GM19351 (cell line): ENCODE measurements around the gene KARS1.
A peak's percentile ranks its signal among the peaks of the same experiment; 100 is the strongest.

Experiments
- ATAC-seq: cut with Tn5 transposase; IDR thresholded peaks from one replicate; pipeline ENCODE4 v1.9.1; 2021; ENCODE audit warnings: mild to moderate bottlenecking, moderate library complexity; ENCODE audit not compliant: unreplicated experiment

The KARS1 gene

DNA sequence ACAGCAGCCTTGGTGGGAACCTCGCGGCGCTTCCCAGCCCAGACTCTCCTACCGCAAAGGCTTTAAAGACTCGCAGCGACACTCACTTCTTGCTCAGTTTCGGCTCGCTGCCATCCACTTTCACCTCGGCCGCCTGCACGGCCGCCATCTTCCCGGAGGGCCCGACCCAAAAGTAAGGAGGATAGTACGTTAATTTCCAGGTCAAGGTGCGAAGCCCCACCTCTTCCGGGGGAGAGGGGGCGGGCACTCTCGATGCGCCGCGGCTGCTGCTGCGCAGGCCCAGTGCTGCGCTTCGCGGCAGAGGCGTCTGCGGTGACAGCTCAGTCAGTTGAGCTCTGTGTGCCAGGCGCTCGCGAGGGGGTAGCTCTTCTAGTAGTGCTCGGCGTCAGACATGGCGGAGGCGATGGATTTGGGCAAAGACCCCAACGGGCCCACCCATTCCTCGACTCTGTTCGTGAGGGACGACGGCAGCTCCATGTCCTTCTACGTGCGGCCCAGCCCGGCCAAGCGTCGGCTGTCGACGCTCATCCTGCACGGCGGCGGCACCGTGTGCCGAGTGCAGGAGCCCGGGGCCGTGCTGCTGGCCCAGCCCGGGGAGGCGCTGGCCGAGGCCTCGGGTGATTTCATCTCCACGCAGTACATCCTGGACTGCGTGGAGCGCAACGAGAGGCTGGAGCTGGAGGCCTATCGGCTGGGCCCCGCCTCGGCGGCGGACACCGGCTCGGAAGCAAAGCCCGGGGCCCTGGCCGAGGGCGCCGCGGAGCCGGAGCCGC, at the start of gene KARS1, which contains the start of gene TERF2IP:
Gene KARS1 (minus strand): TSS at position 174 of the 773 bp plus-strand sequence. CDS start 26 bp downstream, at position 148.
Gene TERF2IP (plus strand): TSS at position 282 of the 773 bp plus-strand sequence. CDS start 110 bp downstream, at position 392.
- peak; percentile 80 for ATAC-seq

DNA sequence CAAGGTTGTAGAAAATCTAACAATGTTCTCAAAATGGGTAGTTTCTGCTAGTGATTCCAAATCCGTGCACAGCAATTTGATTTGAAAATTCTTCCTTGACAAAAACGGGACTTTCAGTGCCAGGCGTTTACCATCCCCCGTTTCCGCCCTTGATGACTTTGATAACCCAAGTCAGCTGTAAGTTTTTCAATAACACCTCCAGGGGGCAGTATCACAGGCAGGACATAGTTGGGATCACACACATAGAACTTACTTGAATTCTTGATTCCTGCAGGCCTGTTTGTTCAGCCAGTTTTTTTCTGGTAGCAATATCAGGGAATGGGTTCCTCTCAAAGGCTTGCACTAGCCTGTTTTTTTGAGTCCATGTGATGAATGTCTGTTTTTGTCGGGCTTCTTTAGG, 48.2 kb upstream of the KARS1 start:
- no peak for ATAC-seq

DNA sequence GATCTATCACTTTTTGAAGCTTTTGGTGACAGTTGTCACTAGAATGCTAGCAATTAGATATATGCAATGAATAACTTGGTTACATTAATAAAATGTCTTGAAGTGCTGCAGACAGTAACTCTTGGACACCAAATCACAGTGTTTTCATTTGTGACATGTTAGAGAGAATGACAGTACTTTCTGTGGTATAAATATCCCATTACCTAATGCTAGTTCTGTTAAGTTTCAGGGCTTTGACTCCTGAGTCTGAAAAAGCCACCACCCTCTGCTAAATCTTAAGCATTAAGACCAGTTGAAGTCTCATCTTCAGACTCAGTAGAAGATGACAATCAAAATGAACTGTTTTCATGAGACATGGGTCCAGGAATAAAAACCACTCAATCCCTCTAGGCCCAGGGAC, 39.9 kb upstream of the KARS1 start:
- ATAC-seq = peak; percentile 89

DNA sequence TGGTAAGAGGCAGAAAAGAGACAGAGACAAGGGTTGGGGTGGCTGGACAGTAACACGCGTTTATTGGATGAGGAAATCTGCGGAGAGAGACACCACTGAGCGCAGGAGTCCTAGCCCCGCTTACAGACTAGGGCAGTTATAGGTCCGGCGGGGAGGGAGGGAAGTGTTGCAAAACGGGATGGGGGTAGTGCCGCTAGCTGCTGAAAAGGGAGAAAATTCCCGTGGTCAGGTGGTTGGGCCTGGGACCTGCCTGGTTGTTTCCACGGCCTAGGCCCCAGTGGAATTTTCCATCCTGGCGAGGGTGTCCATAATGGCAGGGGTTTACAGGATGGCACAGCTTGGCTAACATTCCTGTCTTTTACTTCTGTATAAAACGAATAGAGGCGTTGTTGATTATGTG, 34.8 kb upstream of the KARS1 start:
- no peak for ATAC-seq

DNA sequence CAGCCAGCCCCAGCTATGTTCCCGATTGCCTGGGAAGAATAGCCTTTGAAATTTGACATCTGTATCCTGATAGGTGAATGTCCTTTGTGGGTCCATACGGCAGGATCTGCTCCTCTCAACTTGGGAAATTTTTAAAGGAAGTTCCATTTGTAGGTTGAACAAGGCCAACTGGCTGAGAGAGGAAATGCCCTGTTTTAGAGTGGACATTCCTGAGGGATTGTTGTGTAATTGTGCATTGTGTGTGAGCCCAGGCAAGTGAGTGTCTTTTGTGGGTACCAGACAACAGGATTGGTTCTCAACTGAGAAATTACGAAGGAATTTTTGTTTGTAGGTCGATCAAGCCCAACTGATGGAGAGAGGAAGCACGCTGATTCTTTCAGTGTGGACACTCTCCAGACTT, 31.9 kb upstream of the KARS1 start:
- ATAC-seq = no peak

DNA sequence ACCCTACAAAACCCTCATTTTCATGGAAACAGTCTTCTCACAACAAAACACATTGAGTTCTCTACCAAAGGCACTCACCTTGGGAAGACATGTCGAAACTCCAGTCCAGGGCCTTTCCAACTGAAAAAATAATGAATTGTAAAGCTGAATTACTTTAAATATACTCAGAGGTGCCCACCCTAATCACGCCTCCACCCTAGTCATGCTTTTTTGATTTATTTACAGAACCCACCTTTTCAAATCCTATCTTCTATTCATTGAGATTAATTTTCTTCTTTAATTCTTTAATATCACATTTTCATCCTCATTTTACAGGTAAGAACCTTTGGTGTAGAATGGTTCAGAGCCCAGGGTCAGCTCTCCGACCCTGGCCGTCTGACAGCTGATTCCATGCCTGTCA, 29.4 kb upstream of the KARS1 start, which contains the start of gene CPHXL2:
Gene CPHXL2 (minus strand): TSS at position 101 of the 400 bp plus-strand sequence. CDS start 10 bp downstream, at position 91.
- ATAC-seq = no peak

DNA sequence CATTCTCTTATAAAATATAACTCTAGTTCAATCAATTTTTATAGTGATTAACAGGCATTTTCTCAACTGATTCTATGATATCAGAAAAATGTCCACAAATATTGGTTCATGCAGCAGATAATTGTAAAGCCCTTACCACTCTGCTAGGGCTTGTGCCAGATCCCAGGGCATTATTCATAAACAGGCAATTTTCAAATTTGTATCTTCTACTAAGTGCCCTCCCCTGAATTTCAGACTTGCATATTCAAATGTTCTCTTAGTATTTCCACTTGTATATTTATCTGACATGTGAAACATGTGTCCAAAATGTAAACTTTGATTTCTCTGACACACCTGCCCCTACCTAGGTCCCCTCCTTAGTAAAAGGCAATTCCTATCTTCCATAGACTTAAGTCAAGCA, 20.0 kb upstream of the KARS1 start:
- ATAC-seq = no peak

DNA sequence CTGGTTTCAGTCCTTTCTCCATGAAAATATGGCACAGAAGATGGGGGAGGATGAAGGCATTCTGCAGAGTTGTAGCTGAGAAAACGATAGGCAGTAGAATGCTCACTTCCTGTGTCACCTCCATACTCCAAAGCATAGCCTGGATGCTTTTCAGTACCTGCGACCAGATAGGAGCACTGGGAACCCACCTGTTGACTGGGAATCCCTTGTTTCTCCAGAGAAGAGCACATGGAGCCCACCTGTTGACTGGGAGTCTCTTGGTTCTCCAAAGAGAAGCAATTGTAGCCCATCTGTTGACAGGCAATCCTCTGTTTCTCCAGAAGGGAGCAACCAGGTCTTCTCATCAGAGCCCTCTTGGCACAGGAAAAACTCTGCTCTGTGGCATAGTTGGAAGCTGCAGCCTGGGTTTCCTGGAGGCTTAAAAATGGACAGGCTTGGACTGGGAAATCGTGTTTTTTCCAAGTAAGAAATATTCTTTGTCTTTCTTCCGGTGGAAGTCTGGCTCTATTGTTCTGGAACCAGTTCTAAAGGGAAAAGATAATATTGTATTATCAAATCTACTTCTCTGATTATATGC, 13.3 kb upstream of the KARS1 start:
- ATAC-seq = no peak

DNA sequence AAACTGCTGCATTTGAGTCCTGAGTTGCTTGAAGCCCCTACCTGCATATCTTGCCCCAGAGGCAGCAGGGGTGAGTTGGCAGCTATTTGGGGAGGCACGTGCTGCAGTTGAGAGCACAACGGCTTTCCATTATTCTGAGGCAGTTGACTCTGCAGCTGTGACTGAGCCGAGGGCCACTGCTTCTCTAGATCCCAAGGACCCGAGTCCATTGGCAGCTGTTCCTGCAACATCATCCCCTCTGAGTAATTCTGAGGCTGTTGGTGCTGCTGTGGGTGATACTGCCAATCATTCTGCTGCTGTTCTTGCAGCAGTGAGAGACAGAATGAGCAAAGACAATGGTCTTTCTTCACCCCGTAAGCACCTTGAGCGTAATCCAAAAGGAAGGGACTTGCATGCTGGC, 12.9 kb upstream of the KARS1 start:
- ATAC-seq = no peak

DNA sequence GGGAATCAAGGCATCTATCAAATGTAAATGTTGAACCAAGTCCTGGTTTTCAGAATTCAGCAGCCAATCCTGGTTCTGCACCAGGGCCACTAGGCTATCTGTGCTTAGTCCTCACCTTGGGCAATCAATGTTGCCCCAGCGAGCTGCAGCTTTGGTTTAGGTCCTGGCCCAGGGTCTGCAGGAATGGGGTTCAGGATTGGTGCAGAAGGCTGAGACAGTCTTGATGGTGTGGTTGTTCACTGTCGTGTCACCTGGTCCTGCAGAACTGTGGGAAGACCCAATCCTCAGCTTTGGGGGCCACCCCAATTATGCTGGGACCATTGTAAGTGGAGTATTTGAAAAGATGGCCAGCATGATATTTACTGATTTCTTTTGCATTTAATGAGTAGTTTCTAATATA, 10.7 kb upstream of the KARS1 start:
- no peak for ATAC-seq

DNA sequence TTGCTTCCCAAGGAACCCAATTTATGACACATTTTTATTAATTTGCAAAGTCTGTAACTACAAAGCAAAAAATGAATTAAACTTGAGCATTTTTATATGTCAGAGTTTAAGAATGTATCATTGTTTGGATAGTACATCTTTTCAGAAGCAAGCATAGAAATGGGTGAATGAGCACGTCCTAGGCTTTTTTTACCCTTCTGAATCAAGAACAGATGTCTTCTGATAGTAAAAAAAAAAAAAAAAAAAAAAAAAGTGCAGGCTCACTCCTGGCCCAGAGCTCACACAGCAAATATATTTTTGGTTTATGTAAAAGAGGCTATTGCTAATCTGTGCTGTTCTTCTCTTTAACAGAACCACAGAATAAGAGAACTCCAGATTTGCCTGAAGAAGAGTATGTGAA, 6.5 kb upstream of the KARS1 start:
- ATAC-seq = no peak

DNA sequence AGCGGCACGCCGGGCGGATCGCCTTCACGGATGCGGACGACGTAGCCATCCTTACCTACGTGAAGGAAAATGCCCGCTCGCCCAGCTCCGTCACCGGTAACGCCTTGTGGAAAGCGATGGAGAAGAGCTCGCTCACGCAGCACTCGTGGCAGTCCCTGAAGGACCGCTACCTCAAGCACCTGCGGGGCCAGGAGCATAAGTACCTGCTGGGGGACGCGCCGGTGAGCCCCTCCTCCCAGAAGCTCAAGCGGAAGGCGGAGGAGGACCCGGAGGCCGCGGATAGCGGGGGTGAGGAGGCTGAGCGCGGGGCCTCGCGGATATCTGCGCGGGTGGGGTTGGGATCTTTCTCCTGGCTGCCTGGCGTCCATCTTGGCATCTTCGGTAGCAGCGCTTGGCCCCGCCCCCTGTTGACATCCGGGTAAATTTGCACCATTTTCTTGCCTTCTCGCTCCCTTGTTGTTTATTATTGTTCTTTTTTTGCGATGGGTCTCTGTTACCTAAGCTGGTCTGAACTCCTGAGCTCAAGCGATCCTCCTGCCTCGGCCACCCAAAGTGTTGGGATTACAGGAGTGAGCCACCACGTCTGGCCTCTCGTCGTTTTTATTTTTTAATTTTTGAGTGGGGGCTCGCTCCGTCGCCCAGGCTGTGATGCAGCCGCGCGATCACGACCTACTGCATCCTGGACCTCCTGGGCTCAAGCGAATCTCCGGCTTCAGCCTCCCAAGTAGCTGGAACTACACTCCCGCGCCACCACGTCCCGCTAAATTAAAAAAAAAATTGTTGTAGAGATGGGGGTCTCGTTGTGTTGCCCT, 1.0 kb upstream of the KARS1 start:
- ATAC-seq = peak; percentile 34

DNA sequence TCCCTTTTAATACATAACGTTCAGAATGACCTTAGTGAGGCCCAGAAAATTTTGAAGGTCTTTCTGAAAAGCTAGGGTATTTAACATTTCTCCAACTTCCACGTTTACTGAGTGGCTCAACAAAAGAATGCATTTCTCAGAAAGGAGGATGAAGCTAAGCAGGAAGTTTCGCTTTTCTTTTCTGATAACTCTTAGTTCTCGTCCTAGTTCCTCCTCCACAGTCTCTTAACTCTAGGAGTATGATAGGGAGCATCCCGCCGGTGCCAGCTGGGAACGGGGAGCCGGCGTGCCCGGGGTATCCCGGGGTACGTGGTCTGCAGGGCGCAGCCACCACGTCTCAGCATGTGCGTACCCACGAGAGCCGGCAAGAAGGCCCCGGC, 363 bp downstream of the KARS1 start:
- peak; percentile 15 for ATAC-seq

DNA sequence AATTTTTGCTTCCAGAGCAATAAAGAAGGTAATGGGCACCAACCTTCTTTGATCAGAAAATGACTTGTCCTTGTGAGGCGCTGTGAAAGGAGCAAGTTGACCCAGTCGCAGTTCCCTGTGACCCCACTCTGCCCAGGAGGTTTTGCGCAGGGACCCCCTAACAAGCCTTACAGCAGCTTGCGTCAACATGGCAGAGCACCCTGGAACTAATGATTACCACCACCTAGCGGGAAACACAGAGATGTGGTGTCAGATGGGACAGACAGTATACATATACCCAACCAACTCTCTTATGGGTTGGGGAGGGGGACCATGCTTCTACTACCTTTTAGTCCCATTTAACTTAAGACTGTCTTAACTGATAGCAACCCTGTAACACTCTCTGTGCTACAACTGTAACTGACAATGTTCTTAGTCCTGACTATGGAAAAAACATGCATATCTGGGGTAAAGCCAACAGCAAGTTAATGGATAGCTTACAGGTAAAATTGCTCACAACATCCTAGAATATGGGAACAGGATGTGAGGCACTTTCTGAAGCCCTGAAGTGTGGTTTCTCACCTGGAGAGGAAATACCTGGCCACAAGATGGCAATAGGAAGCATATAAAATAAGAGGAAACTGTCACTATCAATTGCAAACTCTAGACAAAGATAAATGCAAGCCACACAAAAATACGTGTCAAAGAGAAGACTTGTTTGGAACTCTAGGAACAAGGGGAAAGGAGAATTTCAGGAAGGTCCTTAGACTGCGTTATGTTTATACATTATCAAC, 3.0 kb downstream of the KARS1 start:
- ATAC-seq = no peak

DNA sequence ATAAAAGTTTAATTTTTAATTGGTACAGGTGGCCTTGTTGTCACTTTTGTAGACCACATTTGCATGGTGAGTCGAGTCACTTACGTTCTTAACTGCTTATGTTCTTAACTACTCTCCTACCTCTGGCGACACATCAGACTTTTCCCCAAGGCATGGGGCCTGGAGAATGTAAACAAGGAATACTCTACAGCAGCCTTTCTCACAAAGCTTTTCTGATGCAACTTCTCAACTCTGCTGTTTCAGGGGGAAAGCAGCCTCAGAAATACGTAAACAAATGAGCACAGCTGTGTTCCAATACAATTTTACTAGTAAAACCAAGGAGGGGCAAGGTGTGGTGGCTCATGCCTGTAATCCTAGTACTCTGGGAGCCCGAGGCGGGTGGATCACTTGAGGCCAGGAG, 6.9 kb downstream of the KARS1 start:
- ATAC-seq = no peak

DNA sequence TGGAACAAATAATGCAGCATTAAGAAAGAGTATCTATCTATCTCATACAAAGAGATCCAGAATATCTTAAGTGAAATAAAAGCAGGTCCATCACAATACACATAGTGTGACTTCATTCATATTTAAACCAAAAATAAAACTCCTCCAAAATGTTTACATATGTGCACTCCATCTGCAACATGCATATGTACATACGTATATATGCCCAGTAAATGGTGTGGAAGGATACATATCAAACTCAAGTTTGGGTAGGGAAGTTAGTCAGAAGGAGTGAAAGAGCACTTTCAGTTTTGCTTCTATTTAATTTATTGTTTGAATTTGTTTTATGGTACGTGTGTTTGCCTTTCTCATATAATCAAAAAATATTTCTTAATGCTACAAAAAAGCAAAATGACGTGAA, 12.4 kb downstream of the KARS1 start:
- ATAC-seq = no peak

DNA sequence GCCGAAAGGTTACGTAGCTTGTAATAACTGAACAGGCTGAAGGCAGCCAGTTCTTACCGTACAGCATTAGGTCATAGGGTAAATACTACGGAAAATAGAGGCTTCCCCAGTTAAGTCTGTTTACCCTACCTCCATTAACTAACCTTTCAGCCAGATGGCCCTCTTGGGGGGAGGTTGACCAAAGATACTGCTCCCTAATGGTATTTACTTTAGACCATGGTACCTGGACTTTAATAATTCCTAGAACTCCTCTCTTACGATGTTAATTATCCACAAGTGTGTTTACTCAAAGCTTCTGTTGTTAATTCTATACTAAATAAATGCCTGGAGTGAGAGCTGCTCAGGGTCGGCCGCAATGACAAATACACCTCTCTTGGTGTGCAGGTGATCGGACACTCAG, 14.6 kb downstream of the KARS1 start:
- no peak for ATAC-seq

DNA sequence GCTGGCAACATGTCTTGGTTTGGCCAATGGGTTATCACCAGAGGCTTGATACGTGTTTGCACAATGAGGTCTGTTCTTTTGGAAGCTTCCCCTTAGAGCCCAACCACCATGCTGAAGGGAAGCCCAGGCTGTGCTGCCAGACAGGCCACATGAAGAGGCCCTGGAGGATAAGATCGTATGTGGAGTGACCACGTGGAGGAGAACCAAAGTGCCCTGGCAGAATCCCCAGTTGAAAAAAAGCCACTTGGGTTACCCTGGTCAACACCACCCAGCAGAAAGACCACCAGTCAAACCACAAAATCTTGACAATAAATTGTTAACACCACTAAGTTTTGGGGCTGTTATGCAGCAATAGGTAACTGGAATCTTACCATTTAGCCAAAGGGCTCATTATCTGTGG, 17.4 kb downstream of the KARS1 start:
- ATAC-seq = no peak

DNA sequence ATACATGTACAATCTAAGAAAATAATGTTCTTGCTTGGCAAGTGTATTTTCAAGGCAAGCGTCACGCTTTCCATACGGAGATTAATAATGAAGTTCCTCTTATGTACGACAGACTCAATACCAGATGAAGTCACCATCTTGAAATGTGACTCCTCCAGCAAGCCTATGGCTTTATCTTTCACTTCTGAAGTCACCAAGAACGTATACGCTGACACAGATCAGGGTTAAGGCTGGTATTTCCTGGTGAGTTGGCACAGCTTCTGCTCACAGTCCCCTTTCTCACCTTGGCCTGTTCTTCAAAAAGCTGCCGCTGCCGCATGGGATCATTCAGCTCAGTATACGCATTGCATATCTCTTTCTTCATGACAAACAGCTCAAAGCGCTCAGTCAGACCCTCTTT, 18.3 kb downstream of the KARS1 start:
- no peak for ATAC-seq

DNA sequence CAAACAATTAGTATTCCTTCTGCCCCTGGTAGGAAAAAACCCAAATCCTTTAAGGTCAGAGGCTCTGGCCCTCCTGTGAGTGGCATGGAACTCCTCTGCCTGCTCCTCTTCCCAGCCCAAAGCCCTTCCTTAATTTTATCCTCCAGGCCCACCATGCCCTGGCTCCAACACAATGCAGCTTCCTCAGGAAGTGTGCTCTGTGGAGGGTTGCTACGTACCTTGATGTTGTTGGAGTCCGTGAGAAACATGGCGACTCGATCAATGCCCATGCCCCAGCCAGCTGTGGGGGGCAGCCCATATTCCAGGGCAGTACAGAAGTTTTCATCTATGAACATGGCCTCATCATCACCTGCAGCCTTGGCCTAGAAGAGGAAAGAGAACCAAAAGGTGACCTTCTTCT, 19.1 kb downstream of the KARS1 start:
- no peak for ATAC-seq

DNA sequence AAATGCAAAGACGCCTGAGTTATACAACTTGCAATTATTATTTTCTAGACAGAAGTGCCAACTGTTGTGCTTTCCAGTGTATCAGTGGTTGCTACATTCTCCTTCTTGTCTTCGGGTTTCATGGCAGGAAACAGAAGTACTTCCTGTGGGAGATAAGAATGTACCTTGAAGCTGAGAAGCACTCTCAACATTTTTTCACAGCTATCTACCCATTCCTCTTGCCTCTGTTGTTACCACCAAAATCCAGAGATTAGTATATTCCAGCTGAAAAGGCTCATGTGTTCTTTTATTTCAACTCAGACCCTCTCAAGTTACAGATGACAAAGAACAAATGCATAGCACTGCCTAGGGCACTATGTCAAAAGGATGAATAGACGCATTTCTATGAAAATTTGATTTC, 19.6 kb downstream of the KARS1 start:
- ATAC-seq = no peak
